Fibroblast of the conjunctiva (primary cell): ENCODE data around the gene KCNIP2.
"Not testable (repeated sequence)": the region's sequence is repeated elsewhere in the genome, so short reads cannot be mapped to it uniquely, and the experiment has no call there.

Experiments used
- DNase-seq: peaks from one replicate; pipeline ENCODE4 v3.0.0-alpha.2; 2010; ENCODE audit warnings: low read depth

KCNIP2 gene

GRCh38 chr10:101828766-101829551 lies 14.6 kb downstream of the KCNIP2 start:
- DNase-seq, result no peak

GRCh38 chr10:101827919-101828600 lies 15.5 kb downstream of the KCNIP2 start:
- DNase-seq, result no peak

- no peak for DNase-seq
Measured at GRCh38 chr10:101826852-101827434, 16.7 kb downstream of the KCNIP2 start.

DNA sequence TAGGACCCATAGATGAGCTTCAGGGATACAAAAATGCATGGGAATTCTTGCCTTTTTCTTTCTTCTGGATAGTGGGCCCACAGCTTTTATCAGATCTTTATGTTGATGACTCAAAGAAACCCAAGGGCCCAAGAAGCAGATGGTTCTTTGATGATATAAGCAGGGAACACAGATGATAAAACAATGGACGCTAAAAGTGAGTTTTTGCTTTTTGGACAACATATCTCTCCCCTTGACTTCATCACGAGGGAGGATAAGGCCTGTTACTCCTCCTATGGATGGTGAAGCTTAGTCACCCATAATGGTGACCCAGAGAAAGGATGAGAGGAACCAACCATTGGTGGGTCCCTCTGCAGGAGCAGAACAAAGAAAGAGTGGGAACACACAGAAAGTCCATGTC lies 18.9 kb downstream of the KCNIP2 start:
- DNase-seq, result no peak

DNA sequence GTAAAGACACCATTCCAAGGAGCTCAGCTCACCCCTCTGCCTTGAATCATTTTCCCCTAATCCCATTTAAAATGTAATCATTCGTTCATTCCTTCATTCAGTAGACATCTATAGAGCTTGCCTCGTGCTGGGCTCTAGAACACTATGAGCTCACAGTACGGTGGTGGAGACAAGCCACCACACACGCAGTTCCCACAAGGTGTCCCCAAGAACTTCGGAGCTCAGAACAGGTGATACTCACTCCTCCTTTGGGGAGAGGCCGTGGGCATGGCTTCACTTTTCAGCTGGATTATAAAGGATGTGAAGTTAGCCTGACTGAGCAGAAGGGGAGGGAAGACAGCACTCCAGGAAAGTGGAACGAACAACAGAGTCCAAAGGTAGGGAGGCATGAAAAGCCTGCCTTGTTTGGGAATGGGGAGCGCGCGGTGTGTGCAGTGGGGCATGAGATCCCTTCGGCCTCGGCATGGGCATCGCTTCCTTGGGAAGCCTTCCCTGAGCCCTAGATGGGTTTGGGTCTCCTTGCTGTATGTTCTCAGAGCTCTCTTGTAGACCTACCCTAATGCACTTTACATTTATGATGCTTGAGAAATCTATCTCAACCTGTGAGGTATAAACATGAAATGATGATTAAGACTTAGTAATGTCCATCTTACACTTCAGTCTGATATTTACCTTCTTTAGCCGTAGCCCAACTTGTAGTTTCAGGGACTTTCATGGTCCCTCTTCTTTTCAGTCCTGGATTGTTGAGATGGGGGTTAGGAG lies 24.5 kb downstream of the KCNIP2 start:
- DNase-seq, result no peak

GRCh38 chr10:101818119-101818871 lies 25.3 kb downstream of the KCNIP2 start, which contains the start of gene OGA:
TSS of gene OGA (minus strand) at chr10:101818444. CDS start at chr10:101818022, 422 bp downstream.
- peak; percentile 100 for DNase-seq

DNA sequence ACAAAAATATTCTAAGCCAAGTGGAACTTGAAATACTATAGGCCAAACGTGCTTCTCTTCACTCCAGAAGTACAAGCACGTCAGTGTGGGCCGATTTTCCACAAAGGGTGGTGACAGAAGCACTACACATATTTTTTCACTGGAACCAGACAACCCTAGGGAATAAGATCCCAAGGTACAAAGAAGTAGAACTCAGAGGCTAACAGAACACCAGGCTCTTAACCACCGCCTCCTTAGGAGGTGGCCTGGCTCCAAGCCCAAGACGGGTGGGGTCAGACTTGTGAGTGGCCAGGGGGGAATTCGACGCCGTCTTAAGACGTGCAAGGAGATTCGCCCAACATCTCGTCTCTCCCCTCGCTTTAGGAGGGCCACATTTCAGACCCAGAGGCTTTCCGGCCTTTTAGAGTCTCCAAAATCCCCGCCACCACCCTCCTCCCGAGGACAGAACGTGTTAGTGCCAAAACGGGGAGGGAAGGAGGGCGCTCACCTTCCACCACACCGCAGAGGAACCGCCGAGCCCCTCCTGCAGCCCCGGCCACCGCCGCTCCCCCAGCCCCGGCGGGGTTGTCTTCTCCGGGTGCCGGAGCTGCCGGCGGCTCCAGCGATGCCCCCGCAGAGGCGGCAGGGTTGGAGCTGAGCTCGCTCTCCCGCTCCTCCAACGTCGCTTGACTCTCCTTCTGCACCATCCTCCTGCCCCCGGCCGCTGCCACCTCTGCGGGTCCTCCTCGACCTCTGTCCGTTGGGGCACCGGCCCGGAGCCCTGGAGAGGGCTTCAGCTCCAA lies 26.1 kb downstream of the KCNIP2 start:
- DNase-seq, result peak; percentile 98

DNA sequence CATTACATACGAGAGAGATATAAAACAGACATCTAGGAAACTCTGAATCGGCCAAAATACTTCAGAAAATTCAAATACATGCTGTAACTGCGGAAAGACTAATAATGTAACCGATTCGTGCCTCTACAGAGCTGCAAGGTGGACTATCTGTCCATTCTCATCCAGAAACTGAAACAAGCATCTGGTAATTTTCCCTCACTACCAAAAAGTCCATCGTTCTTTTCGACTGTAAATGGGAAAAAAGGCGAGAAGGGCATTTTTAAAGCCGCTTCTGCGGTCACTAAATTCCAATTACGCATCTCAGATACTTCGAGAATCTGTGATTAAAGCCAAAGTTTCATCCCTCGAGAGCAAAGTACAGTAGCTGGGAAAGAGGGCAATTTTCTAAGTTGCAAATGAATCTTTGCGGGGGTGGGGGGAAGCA lies 26.7 kb downstream of the KCNIP2 start:
- no peak for DNase-seq

DNA sequence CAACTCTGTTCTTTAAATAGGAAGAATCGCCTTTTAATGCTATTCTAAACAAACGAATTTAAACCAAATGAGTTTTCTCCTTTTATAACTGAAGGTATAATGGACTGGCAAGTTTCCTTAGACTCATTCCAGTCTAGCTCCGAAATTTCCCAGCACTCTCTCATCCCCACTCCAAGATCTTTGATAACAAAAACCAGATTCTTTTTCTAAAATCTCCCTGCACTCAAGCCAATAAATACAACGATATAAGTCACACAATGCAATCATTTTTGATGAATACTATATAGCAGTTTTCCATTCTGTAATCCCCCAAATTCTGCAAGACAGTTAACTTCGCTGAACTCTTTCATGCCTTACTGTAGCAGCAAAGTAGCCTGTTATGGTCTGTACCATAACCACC lies 27.2 kb downstream of the KCNIP2 start:
- no peak for DNase-seq

DNA sequence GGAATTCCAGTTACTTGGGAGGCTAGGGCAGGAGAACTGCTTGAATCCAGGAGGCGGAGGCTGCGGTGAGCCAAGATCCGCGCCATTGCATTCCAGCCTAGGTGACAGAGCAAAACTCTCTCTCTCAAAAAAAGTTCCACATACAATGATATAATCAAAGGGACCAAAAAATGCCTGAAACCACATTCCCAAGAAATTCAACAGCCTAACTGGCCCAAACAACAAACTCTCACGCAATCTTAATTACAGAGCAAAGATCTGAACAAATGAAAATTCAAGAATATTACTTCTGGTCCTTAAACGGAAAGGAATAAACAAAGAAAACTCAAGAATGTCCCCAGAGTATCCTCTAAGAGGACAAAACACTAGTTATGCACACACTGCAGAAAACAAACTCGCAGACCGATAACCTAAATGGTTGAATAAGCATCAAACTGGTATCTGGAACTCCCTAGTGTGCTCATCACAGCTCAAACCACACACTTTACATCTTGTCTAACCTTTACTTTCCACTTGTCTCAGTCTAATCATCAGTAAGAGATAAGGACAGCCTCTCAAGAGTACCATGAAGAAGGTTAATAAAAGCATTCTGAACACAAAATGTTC lies 29.0 kb downstream of the KCNIP2 start:
- DNase-seq, result no peak

DNA sequence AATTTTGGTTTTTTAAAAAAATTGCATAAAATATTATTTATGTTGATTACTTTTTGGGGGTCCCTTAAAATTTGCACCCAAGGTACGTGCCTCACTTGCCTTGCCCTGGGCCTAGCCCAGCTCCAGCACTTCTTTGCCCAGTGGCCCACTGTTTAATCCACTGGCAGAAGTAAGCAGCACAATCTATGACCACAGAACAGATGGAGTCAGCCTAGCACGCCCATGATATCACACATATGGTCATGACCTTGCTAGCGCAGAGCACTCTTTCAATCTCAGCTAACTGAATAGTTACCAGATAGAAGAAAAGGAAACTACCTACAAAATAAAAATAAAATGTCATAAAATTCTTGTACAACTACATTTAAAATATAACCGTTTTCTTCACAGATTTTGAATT lies 31.0 kb downstream of the KCNIP2 start:
- DNase-seq, result no peak

DNA sequence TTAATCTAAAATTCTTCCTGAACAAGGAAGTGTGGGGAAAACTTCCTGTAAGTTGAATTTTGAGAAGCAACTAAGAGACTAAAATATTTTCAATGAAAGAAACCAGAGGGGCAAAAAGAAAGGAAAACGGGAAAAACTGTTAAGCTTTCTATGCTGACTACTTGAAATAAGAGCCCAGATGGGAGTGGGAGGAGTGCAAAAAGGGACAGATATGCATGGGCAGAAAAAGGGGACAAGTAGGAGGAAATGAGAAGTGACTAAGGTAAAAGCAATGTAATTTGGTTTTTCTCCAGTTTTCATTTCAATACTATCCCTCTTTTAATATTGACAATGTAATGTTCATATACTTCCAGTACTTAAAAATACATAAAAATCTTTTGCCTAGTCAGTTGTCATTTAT lies 36.4 kb downstream of the KCNIP2 start:
- no peak for DNase-seq

DNA sequence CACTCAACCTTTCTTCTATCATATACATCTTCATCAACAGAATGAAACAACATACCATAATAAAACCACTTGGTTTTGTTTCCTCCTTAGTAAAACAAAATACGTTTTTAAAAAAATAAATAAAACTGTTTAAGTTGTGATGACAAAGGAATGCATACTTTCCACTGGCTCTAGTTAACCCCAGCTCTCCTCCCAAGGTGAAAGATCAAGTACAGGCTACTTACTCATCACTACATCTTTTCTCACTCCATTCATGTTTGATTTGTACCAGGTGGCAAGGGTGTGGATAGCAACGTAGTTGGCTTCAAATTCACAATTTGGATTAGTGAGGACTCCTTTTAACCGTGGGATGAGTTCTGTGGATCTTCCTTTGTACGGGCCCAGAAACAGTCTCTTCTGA lies 40.1 kb downstream of the KCNIP2 start:
- no peak for DNase-seq

GRCh38 chr10:101797403-101798059 lies 46.1 kb downstream of the KCNIP2 start:
- no peak for DNase-seq

DNA sequence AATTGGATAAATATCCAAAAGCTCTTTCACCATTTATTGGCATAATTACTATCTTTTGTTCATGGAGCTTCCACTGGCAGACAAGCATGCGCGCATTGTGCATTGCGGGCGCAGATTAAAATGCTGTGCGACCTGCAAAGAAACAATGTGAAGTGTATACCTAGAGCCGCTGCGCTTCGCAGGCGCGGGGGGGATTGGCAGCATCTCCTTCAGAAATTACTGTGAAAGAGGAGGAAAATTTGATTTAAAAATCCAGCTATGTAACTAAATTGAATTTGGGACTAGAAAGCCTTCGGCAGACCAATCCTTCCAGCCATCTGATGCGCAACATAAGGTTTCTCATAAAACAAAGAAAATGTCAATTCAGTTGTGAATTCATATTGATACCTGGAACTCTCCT lies 50.1 kb downstream of the KCNIP2 start:
- no peak for DNase-seq

- no peak for DNase-seq
Measured at GRCh38 chr10:101789686-101790085, 53.9 kb downstream of the KCNIP2 start.

DNA sequence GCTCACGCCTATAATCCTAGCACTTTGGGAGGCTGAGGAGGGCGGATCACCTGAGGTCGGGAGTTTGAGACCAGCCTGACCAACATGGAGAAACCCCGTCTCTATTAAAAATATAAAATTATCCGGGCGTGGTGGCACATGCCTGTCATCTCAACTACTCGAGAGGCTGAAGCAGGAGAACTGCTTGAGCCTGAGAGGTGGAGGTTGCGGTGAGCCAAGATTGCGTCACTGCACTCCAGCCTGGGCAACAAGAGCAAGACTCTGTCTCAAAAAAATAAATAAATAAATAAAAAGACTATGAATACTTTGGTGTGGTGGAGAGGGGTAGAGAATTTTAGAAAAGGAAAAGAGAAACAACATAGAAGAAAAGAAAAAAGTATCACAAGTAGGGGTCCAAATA lies 54.4 kb downstream of the KCNIP2 start:
- not testable (repeated sequence) for DNase-seq

- no peak for DNase-seq
Measured at GRCh38 chr10:101785801-101786200, 57.8 kb downstream of the KCNIP2 start.

GRCh38 chr10:101784558-101784957 lies 59.0 kb downstream of the KCNIP2 start:
- DNase-seq, result no peak

GRCh38 chr10:101783736-101784118 lies 59.9 kb downstream of the KCNIP2 start:
- no peak for DNase-seq
